HepG2 (cell line): ENCODE results near the gene ZDHHC7. TPM values are rescaled to one million over a fixed set of nuclear protein-coding genes. Genes with fewer than 3 reads are reported as not detected.

Experiments used
- ESRRA ChIP-seq: sonication (generic); formaldehyde crosslinking; IDR thresholded peaks from 2 replicates; pipeline ENCODE4 v1.5.1; 2020; ENCODE audit warnings: mild to moderate bottlenecking, low read depth, missing genetic modification reagents
- FOSL2 ChIP-seq: sonication (generic); formaldehyde crosslinking; IDR thresholded peaks from 2 replicates; pipeline ENCODE4 v1.4.0; 2020; ENCODE audit warnings: missing genetic modification reagents
- ISL2 ChIP-seq: sonication (generic); formaldehyde crosslinking; IDR thresholded peaks from 2 replicates; pipeline ENCODE4 v1.5.0; 2020; ENCODE audit warnings: missing genetic modification reagents
- KDM5A ChIP-seq: fragments of 200-600 bp; sonication (generic); IDR thresholded peaks from 2 replicates; pipeline ENCODE4 v1.7.0; 2018; ENCODE audit warnings: antibody characterized with exemption, mild to moderate bottlenecking, low read length, borderline replicate concordance
- NFE2L1 ChIP-seq: sonication (generic); formaldehyde crosslinking; IDR thresholded peaks from 2 replicates; pipeline ENCODE4 v1.4.0; 2020; ENCODE audit warnings: missing genetic modification reagents, mild to moderate bottlenecking, borderline replicate concordance
- NFE2L2 ChIP-seq: fragments of 150-350 bp; IDR thresholded peaks from 2 replicates; pipeline ENCODE4 v1.6.1; 2014; ENCODE audit warnings: low read length
- NFKBIZ ChIP-seq: IDR thresholded peaks from 2 replicates; pipeline ENCODE4 v1.6.1; 2018; ENCODE audit warnings: missing genetic modification reagents, missing compliant biosample characterization
- RAD21 ChIP-seq: fragments of 450-650 bp; formaldehyde crosslinking; IDR thresholded peaks from 2 replicates; pipeline ENCODE4 v1.5.0; 2020; ENCODE audit warnings: mild to moderate bottlenecking
- RELA ChIP-seq: sonication (generic); formaldehyde crosslinking; IDR thresholded peaks from 2 replicates; pipeline ENCODE4 v1.4.0; 2020; ENCODE audit warnings: missing genetic modification reagents
- SKI ChIP-seq: fragments of 450-650 bp; IDR thresholded peaks from one replicate; pipeline ENCODE4 v1.6.1; 2018; ENCODE audit warnings: mild to moderate bottlenecking; ENCODE audit not compliant: partially characterized antibody
- SYNCRIP ChIP-seq: fragments of 200-400 bp; formaldehyde crosslinking; IDR thresholded peaks from 2 replicates; pipeline ENCODE4 v1.6.1; 2018; ENCODE audit warnings: mild to moderate bottlenecking, low read depth, low read length; ENCODE audit not compliant: insufficient read depth
- TBX2 ChIP-seq: sonication (generic); formaldehyde crosslinking; IDR thresholded peaks from 2 replicates; pipeline ENCODE4 v1.5.0; 2020; ENCODE audit warnings: missing genetic modification reagents, mild to moderate bottlenecking, borderline replicate concordance
- TCF12 ChIP-seq, 2 experiments: fragments of 450-650 bp in 1 of 2; sonication (generic) in 1 of 2; formaldehyde crosslinking in 1 of 2; IDR thresholded peaks; 2 replicates each; pipeline versions ENCODE4 v1.6.1 to v1.8.0; 2017 to 2022; ENCODE audit warnings: antibody characterized with exemption in 1 of 2, mild to moderate bottlenecking in 1 of 2, missing genetic modification reagents in 1 of 2, moderate library complexity in 1 of 2
- ZKSCAN5 ChIP-seq: sonication (generic); formaldehyde crosslinking; IDR thresholded peaks from 2 replicates; pipeline ENCODE4 v1.5.1; 2020; ENCODE audit warnings: mild to moderate bottlenecking, missing genetic modification reagents
- ZNF232 ChIP-seq: sonication (generic); formaldehyde crosslinking; IDR thresholded peaks from 2 replicates; pipeline ENCODE4 v1.4.0; 2020; ENCODE audit warnings: missing genetic modification reagents, borderline replicate concordance
- ZNF33A ChIP-seq: sonication (generic); formaldehyde crosslinking; IDR thresholded peaks from 2 replicates; pipeline ENCODE4 v1.5.1; 2020; ENCODE audit warnings: missing genetic modification reagents, mild to moderate bottlenecking, moderate library complexity, borderline replicate concordance
- ZNF567 ChIP-seq: sonication (generic); formaldehyde crosslinking; IDR thresholded peaks from 2 replicates; pipeline ENCODE4 v1.8.1; 2023; ENCODE audit warnings: mild to moderate bottlenecking, missing genetic modification reagents, borderline replicate concordance
- ZNF83 ChIP-seq: sonication (generic); formaldehyde crosslinking; IDR thresholded peaks from 2 replicates; pipeline ENCODE4 v1.4.0; 2020; ENCODE audit warnings: missing genetic modification reagents, mild to moderate bottlenecking, borderline replicate concordance
- polyA plus RNA-seq, 8 experiments: library from polyadenylated mRNA; depleted of rRNA in 3 of 8; stranded (reverse) in 7 of 8; unstranded in 1 of 8; fragments of >200 nt; fragmentation: Illumina TruSeq in 4 of 8; extraction: Trizol in 4 of 8; gene quantifications; 2 replicates each; pipeline versions ENCODE4 v1.2.1 to v1.2.3, GENCODE V29; 2011 to 2016; ENCODE audit warnings: low read depth in 4 of 8, missing spikeins in 1 of 8, mixed read lengths in 1 of 8; ENCODE audit not compliant: insufficient read depth in 1 of 8
- total RNA-seq, 5 experiments: library from RNA; depleted of rRNA; stranded (reverse); fragments of >200 nt; fragmentation: Illumina TruSeq; extraction: Trizol; gene quantifications; 2 replicates each; pipeline ENCODE4 v1.2.3, GENCODE V29; 2016; ENCODE audit warnings: low read depth in 1 of 5
- TF ChIP-seq, protein P1 (sequence below): IDR thresholded peaks from 2 replicates; pipeline ENCODE4 v1.6.1; 2016; ENCODE audit warnings: low read depth, missing genetic modification reagents, missing compliant biosample characterization
- TF ChIP-seq, protein P2 (sequence below): sonication (generic); formaldehyde crosslinking; conservative IDR thresholded peaks from 2 replicates; pipeline ENCODE4 v1.4.0; 2020; ENCODE audit warnings: missing genetic modification reagents
- TF ChIP-seq, protein P3 (sequence below): IDR thresholded peaks from 2 replicates; pipeline ENCODE4 v1.6.1; 2016; ENCODE audit warnings: low read depth, control low read depth

ZDHHC7 gene
- total and polyA plus RNA-seq, 2 of the 13 experiments (the other 11 are each of a cell fraction or from before 2014, with no cell fraction given): 46.8 to 67.6 TPM

DNA sequence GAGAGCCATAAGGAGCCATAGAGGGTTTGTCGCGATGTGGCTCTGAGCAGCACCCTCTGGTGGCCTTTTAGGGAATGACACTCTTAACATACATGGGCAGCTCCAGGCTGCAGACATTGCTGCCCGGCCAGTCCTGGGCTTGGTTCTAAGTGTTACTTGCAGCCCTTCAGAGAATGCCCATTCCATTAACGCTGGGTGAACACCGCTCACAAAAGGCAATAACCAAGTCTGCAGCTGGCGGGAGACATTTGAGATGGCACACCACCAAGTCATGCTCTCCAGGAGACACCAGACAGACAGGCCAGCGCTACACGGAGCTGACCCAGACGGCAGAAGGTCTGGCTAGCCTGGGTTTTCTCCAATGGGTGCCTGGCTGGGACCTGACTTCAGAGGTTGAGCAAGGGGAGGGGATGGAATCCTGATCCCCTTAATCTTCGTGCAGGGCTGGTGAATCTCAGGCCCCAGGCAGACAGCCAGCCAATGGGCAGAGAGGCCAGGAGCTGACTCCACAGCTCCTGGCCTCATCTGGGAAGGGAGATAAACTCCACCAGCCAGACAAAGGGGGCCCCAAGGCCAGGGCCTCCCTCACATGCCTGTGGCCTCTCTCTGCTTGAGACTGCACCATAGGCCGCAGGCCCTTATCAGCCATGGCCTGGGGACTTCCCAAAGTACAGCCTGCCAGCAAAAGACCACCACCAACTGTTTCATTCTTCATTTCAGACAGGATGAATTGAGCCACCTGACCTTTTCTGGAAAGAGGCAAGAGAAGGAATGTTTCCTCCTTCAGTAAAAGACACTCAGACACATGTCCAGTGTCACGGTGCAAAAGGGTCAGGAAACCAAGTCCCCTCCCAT lies 58.8 kb downstream of the ZDHHC7 start (continued):
- no peak for TF ChIP-seq KDM5A
- TF ChIP-seq ZNF33A (CRISPR knock-in tag): no peak
- peak; percentile 78 for TF ChIP-seq SKI
- peak; percentile 75 for TF ChIP-seq RAD21
- 0 out of 2 replicates have a peak, but pooled peaks have one; percentile 7 for TF ChIP-seq ZKSCAN5
- TF ChIP-seq ZNF232 (CRISPR knock-in tag): peak; percentile 81; the same call in 1 of the 2 replicates
- 0 out of 2 replicates have a peak, but pooled peaks have one; percentile 26 for TF ChIP-seq ZNF567 (CRISPR knock-in tag)
- TF ChIP-seq TCF12 (IDR thresholded peaks at IDR 0.05): no peak
- TF ChIP-seq TCF12 (CRISPR knock-in tag; IDR thresholded peaks at IDR 0.05): 0 out of 2 replicates have a peak, but pooled peaks have one; percentile 26
- TF ChIP-seq ISL2 (CRISPR knock-in tag): 0 out of 2 replicates have a peak, but pooled peaks have one; percentile 48
- no peak for TF ChIP-seq RELA (CRISPR knock-in tag)
- TF ChIP-seq FOSL2 (CRISPR knock-in tag): no peak
- TF ChIP-seq, protein P1, sequence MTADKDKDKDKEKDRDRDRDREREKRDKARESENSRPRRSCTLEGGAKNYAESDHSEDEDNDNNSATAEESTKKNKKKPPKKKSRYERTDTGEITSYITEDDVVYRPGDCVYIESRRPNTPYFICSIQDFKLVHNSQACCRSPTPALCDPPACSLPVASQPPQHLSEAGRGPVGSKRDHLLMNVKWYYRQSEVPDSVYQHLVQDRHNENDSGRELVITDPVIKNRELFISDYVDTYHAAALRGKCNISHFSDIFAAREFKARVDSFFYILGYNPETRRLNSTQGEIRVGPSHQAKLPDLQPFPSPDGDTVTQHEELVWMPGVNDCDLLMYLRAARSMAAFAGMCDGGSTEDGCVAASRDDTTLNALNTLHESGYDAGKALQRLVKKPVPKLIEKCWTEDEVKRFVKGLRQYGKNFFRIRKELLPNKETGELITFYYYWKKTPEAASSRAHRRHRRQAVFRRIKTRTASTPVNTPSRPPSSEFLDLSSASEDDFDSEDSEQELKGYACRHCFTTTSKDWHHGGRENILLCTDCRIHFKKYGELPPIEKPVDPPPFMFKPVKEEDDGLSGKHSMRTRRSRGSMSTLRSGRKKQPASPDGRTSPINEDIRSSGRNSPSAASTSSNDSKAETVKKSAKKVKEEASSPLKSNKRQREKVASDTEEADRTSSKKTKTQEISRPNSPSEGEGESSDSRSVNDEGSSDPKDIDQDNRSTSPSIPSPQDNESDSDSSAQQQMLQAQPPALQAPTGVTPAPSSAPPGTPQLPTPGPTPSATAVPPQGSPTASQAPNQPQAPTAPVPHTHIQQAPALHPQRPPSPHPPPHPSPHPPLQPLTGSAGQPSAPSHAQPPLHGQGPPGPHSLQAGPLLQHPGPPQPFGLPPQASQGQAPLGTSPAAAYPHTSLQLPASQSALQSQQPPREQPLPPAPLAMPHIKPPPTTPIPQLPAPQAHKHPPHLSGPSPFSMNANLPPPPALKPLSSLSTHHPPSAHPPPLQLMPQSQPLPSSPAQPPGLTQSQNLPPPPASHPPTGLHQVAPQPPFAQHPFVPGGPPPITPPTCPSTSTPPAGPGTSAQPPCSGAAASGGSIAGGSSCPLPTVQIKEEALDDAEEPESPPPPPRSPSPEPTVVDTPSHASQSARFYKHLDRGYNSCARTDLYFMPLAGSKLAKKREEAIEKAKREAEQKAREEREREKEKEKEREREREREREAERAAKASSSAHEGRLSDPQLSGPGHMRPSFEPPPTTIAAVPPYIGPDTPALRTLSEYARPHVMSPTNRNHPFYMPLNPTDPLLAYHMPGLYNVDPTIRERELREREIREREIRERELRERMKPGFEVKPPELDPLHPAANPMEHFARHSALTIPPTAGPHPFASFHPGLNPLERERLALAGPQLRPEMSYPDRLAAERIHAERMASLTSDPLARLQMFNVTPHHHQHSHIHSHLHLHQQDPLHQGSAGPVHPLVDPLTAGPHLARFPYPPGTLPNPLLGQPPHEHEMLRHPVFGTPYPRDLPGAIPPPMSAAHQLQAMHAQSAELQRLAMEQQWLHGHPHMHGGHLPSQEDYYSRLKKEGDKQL (CRISPR knock-in tag): no peak
- TF ChIP-seq SYNCRIP: no peak
- TF ChIP-seq NFKBIZ (CRISPR knock-in tag): peak; percentile 19; the same call in 1 of the 2 replicates
- peak; percentile 64; the same call in 1 of the 2 replicates for TF ChIP-seq TBX2
- no peak for TF ChIP-seq NFE2L2
- no peak for TF ChIP-seq NFE2L1 (CRISPR knock-in tag)
- TF ChIP-seq ESRRA (CRISPR knock-in tag): no peak
- no peak for TF ChIP-seq ZNF83 (CRISPR knock-in tag)
- TF ChIP-seq, protein P2, sequence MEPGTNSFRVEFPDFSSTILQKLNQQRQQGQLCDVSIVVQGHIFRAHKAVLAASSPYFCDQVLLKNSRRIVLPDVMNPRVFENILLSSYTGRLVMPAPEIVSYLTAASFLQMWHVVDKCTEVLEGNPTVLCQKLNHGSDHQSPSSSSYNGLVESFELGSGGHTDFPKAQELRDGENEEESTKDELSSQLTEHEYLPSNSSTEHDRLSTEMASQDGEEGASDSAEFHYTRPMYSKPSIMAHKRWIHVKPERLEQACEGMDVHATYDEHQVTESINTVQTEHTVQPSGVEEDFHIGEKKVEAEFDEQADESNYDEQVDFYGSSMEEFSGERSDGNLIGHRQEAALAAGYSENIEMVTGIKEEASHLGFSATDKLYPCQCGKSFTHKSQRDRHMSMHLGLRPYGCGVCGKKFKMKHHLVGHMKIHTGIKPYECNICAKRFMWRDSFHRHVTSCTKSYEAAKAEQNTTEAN (CRISPR knock-in tag): peak; percentile 44; the same call in 1 of the 2 replicates
- TF ChIP-seq, protein P3, sequence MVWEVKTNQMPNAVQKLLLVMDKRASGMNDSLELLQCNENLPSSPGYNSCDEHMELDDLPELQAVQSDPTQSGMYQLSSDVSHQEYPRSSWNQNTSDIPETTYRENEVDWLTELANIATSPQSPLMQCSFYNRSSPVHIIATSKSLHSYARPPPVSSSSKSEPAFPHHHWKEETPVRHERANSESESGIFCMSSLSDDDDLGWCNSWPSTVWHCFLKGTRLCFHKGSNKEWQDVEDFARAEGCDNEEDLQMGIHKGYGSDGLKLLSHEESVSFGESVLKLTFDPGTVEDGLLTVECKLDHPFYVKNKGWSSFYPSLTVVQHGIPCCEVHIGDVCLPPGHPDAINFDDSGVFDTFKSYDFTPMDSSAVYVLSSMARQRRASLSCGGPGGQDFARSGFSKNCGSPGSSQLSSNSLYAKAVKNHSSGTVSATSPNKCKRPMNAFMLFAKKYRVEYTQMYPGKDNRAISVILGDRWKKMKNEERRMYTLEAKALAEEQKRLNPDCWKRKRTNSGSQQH (CRISPR knock-in tag): no peak
